HCT116 (cell line): ENCODE results near the gene LOXHD1. TPM values are rescaled to one million over a fixed set of nuclear protein-coding genes. Genes with fewer than 3 reads are reported as not detected.

Source experiments
- ATAC-seq: fragments of 200-7000 bp; cut with Tn5 transposase; 2 replicates; pipeline ENCODE4 v1.9.1; 2020; ENCODE audit warnings: mild to moderate bottlenecking, moderate library complexity
- BruUV-seq: library from RNA; stranded (reverse); fragments of 400-500 nt; replicated peaks from 2 replicates; lab custom pipeline; 2021; lab: Mats Ljungman, UMichigan
- CTCF ChIA-PET: fragments of 300-600 bp; sonication (Branson Sonifier 250); formaldehyde crosslinking; loops from one replicate; lab custom pipeline; 2021; ENCODE audit warnings: antibody characterized with exemption; lab: Charles Lee
- POLR2A ChIA-PET: fragments of 300-600, 350-600 bp; sonication (Branson Sonifier 250); formaldehyde crosslinking; loops from one replicate; lab custom pipeline; 2021; ENCODE audit warnings: antibody characterized with exemption; lab: Charles Lee
- RAD21 ChIA-PET, 2 experiments: fragments of 300-600 bp; sonication (Branson Sonifier 250); formaldehyde crosslinking; loops; one replicate each; lab custom pipeline; 2023; ENCODE audit warnings: low total read pairs in 2 of 2; ENCODE audit not compliant: uncharacterized antibody in 2 of 2, unreplicated experiment in 2 of 2, low non-redundant PET in 1 of 2; lab: Charles Lee
- DNase-seq: peaks from one replicate; pipeline ENCODE4 v3.0.0-alpha.2; 2010; ENCODE audit warnings: low read depth, low spot score
- H2AFZ ChIP-seq: fragments of 200-600 bp; shearing (Covaris generic), sonication (generic); 2 replicates; pipeline ENCODE4 v1.6.1; 2017; ENCODE audit warnings: low read depth, mixed run types, mixed read lengths, antibody characterized with exemption, low read length; ENCODE audit not compliant: poor library complexity, severe bottlenecking
- H3K27ac ChIP-seq: 2 replicates; pipeline ENCODE4 v1.5.1; 2012; ENCODE audit warnings: low read depth, low read length
- H3K27me3 ChIP-seq: fragments of 200-600 bp; sonication (generic); 2 replicates; pipeline ENCODE4 v1.6.1; 2016; ENCODE audit warnings: mixed run types, low read length, mixed read lengths; ENCODE audit not compliant: insufficient read depth
- H3K36me3 ChIP-seq, 2 experiments: fragments of 200-500 bp in 1 of 2; fragments of 200-600 bp in 1 of 2; sonication (Bioruptor generic) in 1 of 2; sonication (generic) in 1 of 2; 2 replicates each; pipeline versions ENCODE4 v1.5.1 to v1.6.1; 2014 to 2016; ENCODE audit warnings: low read length in 2 of 2, inconsistent platforms in 1 of 2, mixed read lengths in 1 of 2, mixed run types in 1 of 2; ENCODE audit not compliant: insufficient read depth in 2 of 2, control insufficient read depth in 1 of 2
- H3K4me1 ChIP-seq, 2 experiments: fragments of 200-600 bp in 1 of 2; sonication (generic) in 1 of 2; 2 replicates each; pipeline versions ENCODE4 v1.5.1 to v1.6.1; 2012 to 2017; ENCODE audit warnings: low read length in 2 of 2, inconsistent platforms in 1 of 2, mild to moderate bottlenecking in 1 of 2, mixed read lengths in 1 of 2, mixed run types in 1 of 2, moderate library complexity in 1 of 2; ENCODE audit not compliant: insufficient read depth in 2 of 2, control insufficient read depth in 1 of 2
- H3K4me2 ChIP-seq: fragments of 200-600 bp; sonication (generic); 2 replicates; pipeline ENCODE4 v1.6.1; 2017; ENCODE audit warnings: mixed run types, low read length, mixed read lengths
- H3K4me3 ChIP-seq, 2 experiments: fragments of 200-600 bp in 1 of 2; sonication (generic) in 1 of 2; replicated peaks in 1 of 2; 2 replicates each; pipeline ENCODE4 v1.5.1; 2011 to 2016; ENCODE audit warnings: low read length in 2 of 2, control low read depth in 1 of 2, low read depth in 1 of 2, mild to moderate bottlenecking in 1 of 2, mixed read lengths in 1 of 2, mixed run types in 1 of 2
- H3K79me2 ChIP-seq: fragments of 200-600 bp; sonication (generic); 2 replicates; pipeline ENCODE4 v1.6.1; 2017; ENCODE audit warnings: mild to moderate bottlenecking, mixed run types, low read length, moderate library complexity, mixed read lengths; ENCODE audit not compliant: insufficient read depth
- H3K9ac ChIP-seq: fragments of 200-600 bp; sonication (generic); 2 replicates; pipeline ENCODE4 v1.6.1; 2016; ENCODE audit warnings: low read length, mixed read lengths
- H3K9me2 ChIP-seq: fragments of 200-600 bp; sonication (generic), shearing (Covaris generic); 2 replicates; pipeline ENCODE4 v1.6.1; 2017; ENCODE audit warnings: mixed run types, mild to moderate bottlenecking, moderate library complexity; ENCODE audit not compliant: insufficient read depth
- H3K9me3 ChIP-seq, 2 experiments: fragments of 200-500 bp in 1 of 2; fragments of 200-600 bp in 1 of 2; sonication (Bioruptor generic) in 1 of 2; sonication (generic) in 1 of 2; 2 replicates each; pipeline ENCODE4 v1.6.1; 2014 to 2017; ENCODE audit warnings: low read length in 2 of 2, mixed read lengths in 2 of 2, inconsistent platforms in 1 of 2, low read depth in 1 of 2, mild to moderate bottlenecking in 1 of 2, mixed run types in 1 of 2, moderate library complexity in 1 of 2; ENCODE audit not compliant: control insufficient read depth in 1 of 2, insufficient read depth in 1 of 2
- H4K20me1 ChIP-seq: fragments of 200-600 bp; sonication (generic), shearing (Covaris generic); 2 replicates; pipeline ENCODE4 v1.6.1; 2017; ENCODE audit warnings: mixed run types, mild to moderate bottlenecking, moderate library complexity; ENCODE audit not compliant: insufficient read depth
- ATF3 ChIP-seq: IDR thresholded peaks from 2 replicates; pipeline ENCODE4 v1.6.1; 2012
- CEBPB ChIP-seq: IDR thresholded peaks from 2 replicates; pipeline ENCODE4 v1.6.1; 2012; ENCODE audit warnings: low read depth
- ELF1 ChIP-seq: IDR thresholded peaks from 2 replicates; pipeline ENCODE4 v1.6.1; 2012; ENCODE audit warnings: low read depth, borderline replicate concordance
- EZH2 ChIP-seq: fragments of 200-600 bp; sonication (generic); IDR thresholded peaks from 2 replicates; pipeline ENCODE4 v1.6.1; 2017; ENCODE audit warnings: antibody characterized with exemption, mixed run types
- EZH2phosphoT487 ChIP-seq: fragments of 200-600 bp; IDR thresholded peaks from 2 replicates; pipeline ENCODE4 v1.6.1; 2018; ENCODE audit warnings: antibody characterized with exemption, borderline replicate concordance
- FOSL1 ChIP-seq: IDR thresholded peaks from 2 replicates; pipeline ENCODE4 v1.6.1; 2012; ENCODE audit warnings: low read depth
- JUND ChIP-seq: IDR thresholded peaks from 2 replicates; pipeline ENCODE4 v1.6.1; 2012
- MAX ChIP-seq: IDR thresholded peaks from 2 replicates; pipeline ENCODE4 v1.6.1; 2012
- POLR2AphosphoS5 ChIP-seq: IDR thresholded peaks from 2 replicates; pipeline ENCODE4 v1.6.1; 2011; ENCODE audit warnings: mild to moderate bottlenecking, low read depth, low read length, moderate library complexity
- RAD21 ChIP-seq: IDR thresholded peaks from 2 replicates; pipeline ENCODE4 v1.6.1; 2012; ENCODE audit warnings: low read depth, mild to moderate bottlenecking
- SIN3A ChIP-seq: IDR thresholded peaks from 2 replicates; pipeline ENCODE4 v1.6.1; 2012; ENCODE audit warnings: low read depth
- SP1 ChIP-seq: IDR thresholded peaks from 2 replicates; pipeline ENCODE4 v1.6.1; 2012; ENCODE audit warnings: low read depth
- SRF ChIP-seq: IDR thresholded peaks from 2 replicates; pipeline ENCODE4 v1.6.1; 2012; ENCODE audit warnings: low read depth
- TCF7L2 ChIP-seq: IDR thresholded peaks from 2 replicates; pipeline ENCODE4 v1.7.0; 2011; ENCODE audit warnings: borderline replicate concordance, inconsistent platforms; ENCODE audit not compliant: insufficient read depth, insufficient read length; ENCODE audit errors: extremely low read depth
- ZBTB33 ChIP-seq: IDR thresholded peaks from 2 replicates; pipeline ENCODE4 v1.6.1; 2011; ENCODE audit warnings: mild to moderate bottlenecking, low read length, moderate library complexity; ENCODE audit not compliant: insufficient replicate concordance; ENCODE audit errors: extremely low read depth
- ZNF274 ChIP-seq: fragments of 200-500 bp; sonication (Bioruptor generic); IDR thresholded peaks from 2 replicates; pipeline ENCODE4 v1.6.1; 2014; ENCODE audit warnings: mild to moderate bottlenecking, low read depth, low read length, inconsistent platforms
- intact Hi-C: fragments of 100-400 bp; cut with micrococcal nuclease; formaldehyde crosslinking; loops from 2 replicates; pipeline ENCODE4 v1.10.0; 2022
- total RNA-seq: library from RNA; stranded (reverse); gene quantifications from one replicate; pipeline ENCODE4 v1.2.1, GENCODE V29; 2021; ENCODE audit not compliant: unreplicated experiment

LOXHD1 gene
- total RNA-seq, 1 experiment from 2014 or later: not detected

GRCh38 chr18:46636040-46636630 lies 20.9 kb downstream of the LOXHD1 start:
- CTCF ChIA-PET: no interaction called here
- RAD21 ChIA-PET: no interaction called here
- no peaks in the 10 kb centered on the region for H3K27me3 ChIP-seq
- no peaks in the 10 kb centered on the region for H3K79me2 ChIP-seq
- ATAC-seq: no peak
- peaks cover 0 to 8% of the 10 kb centered on the region in 2 experiments; a peak in 2 of 4 replicates for H3K4me1 ChIP-seq
- H2AFZ ChIP-seq: no peak overlapping the region
- intact Hi-C loops: no loop called here
- H3K9me3 ChIP-seq: no peaks in the 10 kb centered on the region
- H3K27ac ChIP-seq: no peak overlapping the region
- no peaks in the 10 kb centered on the region for H3K36me3 ChIP-seq
- no peak for TF ChIP-seq ELF1
- TF ChIP-seq SRF: no peak
- TF ChIP-seq FOSL1: no peak
- no peak for TF ChIP-seq RAD21
- DNase-seq: no peak
- H3K4me2 ChIP-seq: no peak overlapping the region
- H3K4me3 ChIP-seq: no peak overlapping the region
- no peaks in the 10 kb centered on the region for H4K20me1 ChIP-seq
- POLR2A ChIA-PET: no interaction called here
- H3K9ac ChIP-seq: no peak overlapping the region
- H3K9me2 ChIP-seq: no peaks in the 10 kb centered on the region
- no TSS peak for BruUV-seq

GRCh38 chr18:46632401-46633071 lies 24.5 kb downstream of the LOXHD1 start:
- Histone ChIP-seq H3K27ac (no peak overlapping the region), H3K4me3 (no peak overlapping the region), H3K4me2 (peak overlapping the region; percentile 2; the same call in 1 of the 2 replicates), H3K9ac (no peak overlapping the region), H2AFZ (no peak overlapping the region), H3K9me2 (no peaks in the 10 kb centered on the region), H3K9me3 (no peaks in the 10 kb centered on the region), H3K79me2 (no peaks in the 10 kb centered on the region), H3K36me3 (no peaks in the 10 kb centered on the region), H3K27me3 (peaks cover 17% of the 10 kb centered on the region; the same call in 1 of the 2 replicates), H4K20me1 (no peaks in the 10 kb centered on the region), H3K4me1 (peaks cover 0 to 8% of the 10 kb centered on the region in 2 experiments; a peak in 2 of 4 replicates)
- no TSS peak for BruUV-seq
- ATAC-seq (peak; percentile 62; the same call in 1 of the 2 replicates), DNase-seq (peak; percentile 53)
- ChIA-PET CTCF (no interaction called here), RAD21 (no interaction called here), POLR2A (no interaction called here)
- intact Hi-C loops: no loop called here
- TF ChIP-seq SP1 (0 out of 2 replicates have a peak, but pooled peaks have one; percentile 12), TCF7L2 (peak; percentile 10), FOSL1 (peak; percentile 60), POLR2AphosphoS5 (0 out of 2 replicates have a peak, but pooled peaks have one; percentile 28), EZH2phosphoT487 (no peak), ATF3 (no peak), SRF (no peak), ZNF274 (no peak), CEBPB (peak; percentile 98), MAX (peak; percentile 56; the same call in 1 of the 2 replicates), ZBTB33 (no peak), SIN3A (no peak), EZH2 (no peak), ELF1 (no peak), JUND (peak; percentile 55)
